ENCODE results near the gene F8.

DNA sequence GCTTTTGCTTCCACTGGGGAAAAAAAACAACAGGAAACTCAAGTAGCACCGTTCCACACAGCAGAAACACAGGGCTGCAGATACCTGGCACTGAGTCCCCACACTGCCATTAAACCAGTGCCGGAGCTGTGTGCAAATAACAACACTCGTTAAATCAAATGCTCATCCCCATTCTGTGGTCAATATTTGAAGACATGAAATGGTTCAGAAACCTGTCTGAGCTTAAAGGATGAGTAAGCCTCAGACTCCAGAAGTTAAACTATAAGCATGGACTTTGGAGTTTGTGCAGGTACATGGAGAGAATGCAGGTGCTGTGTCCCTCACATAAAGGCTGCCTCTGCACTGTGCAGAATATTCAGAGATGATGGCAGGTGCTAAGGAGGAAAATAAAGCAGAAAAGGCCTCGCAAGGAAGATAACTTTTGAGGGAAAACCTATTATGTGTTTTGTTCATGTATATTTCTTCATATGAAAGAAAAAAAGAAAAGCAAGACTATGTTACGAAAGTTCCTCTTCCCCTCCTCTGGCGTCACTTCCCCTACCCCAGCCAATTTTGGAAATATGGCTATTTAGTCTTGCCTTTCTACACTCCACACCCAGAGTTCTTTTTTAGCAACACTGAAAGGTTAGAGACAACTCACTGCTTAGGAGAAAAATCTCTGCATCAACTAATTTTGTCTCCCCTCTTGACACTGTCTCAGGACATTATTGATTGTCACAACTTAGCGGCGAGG, 221.9 kb downstream of the F8 start:
- TF ChIP-seq EZH2phosphoT487 (IDR thresholded peaks at IDR 0.05; ENCODE audit: borderline replicate concordance) (no peak), POLR2AphosphoS5 (IDR thresholded peaks at IDR 0.05; ENCODE audit: low read depth, low read length) (no peak), TCF7L2 (IDR thresholded peaks at IDR 0.05; ENCODE audit: borderline replicate concordance, extremely low read depth, insufficient read depth, insufficient read length) (no peak), EZH2 (IDR thresholded peaks at IDR 0.05) (no peak), POLR2A (IDR thresholded peaks at IDR 0.05; ENCODE audit: borderline replicate concordance, extremely low read depth, insufficient read depth, insufficient read length) (no peak)
- TF ChIP-seq, protein P1, sequence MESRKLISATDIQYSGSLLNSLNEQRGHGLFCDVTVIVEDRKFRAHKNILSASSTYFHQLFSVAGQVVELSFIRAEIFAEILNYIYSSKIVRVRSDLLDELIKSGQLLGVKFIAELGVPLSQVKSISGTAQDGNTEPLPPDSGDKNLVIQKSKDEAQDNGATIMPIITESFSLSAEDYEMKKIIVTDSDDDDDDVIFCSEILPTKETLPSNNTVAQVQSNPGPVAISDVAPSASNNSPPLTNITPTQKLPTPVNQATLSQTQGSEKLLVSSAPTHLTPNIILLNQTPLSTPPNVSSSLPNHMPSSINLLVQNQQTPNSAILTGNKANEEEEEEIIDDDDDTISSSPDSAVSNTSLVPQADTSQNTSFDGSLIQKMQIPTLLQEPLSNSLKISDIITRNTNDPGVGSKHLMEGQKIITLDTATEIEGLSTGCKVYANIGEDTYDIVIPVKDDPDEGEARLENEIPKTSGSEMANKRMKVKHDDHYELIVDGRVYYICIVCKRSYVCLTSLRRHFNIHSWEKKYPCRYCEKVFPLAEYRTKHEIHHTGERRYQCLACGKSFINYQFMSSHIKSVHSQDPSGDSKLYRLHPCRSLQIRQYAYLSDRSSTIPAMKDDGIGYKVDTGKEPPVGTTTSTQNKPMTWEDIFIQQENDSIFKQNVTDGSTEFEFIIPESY (IDR thresholded peaks at IDR 0.05; ENCODE audit: extremely low read depth, insufficient replicate concordance, low read length), result no peak
